Tongue (tissue), 2 donors: Measurements from ENCODE around the gene TARBP1. TPM values are rescaled to one million over a fixed set of nuclear protein-coding genes. Genes with fewer than 3 reads are reported as not detected.
"Not testable (repeated sequence)": the region's sequence is repeated elsewhere in the genome, so short reads cannot be mapped to it uniquely, and the experiment has no call there.

Experiments used
- DNase-seq: peaks from one replicate; pipeline ENCODE4 v3.0.0-alpha.2; 2015
- total RNA-seq: library from RNA; depleted of rRNA; stranded (reverse); fragments of >200 nt; gene quantifications from one replicate; pipeline ENCODE4 v1.2.3, GENCODE V29; 2014

TARBP1 gene
- total RNA-seq, 1 donor from 2014 or later = 29.5 TPM

DNA sequence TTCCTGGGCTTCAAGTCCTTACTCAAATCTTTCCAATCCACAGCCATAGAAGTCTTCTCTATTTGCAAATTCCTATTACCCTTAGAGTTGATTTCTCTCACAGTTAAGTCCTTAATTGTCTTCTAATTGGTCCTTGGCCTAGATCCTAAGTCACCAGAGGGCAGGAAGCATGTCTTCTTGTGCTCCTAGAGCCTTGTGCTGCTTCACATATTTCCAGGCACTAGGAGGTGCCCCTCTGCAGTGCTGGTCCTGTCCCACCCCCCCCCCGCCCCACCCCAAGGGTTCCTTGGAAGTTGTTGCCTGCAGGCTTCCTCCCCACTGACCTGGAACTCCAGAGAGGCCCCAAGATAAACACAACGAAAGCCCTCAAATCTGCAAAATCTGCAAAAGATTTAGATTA is 28.1 kb upstream of the TARBP1 start:
- DNase-seq = no peak

DNA sequence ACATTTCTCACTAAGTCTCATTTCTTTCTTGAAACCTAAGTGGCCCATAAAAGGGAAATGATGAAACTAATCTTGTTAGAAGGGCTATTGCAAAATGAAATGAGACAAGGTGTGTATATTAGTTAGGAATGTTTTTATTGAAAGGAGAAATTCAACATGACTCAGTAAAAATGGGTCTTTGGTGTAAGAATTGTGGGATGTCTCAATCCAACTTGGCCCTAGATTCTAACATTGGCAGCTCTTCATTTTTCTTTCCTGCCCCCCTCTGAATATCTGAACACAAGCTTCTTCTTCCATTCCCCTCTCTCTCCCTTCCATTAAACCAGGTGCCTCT is 26.8 kb upstream of the TARBP1 start:
- no peak for DNase-seq

DNA sequence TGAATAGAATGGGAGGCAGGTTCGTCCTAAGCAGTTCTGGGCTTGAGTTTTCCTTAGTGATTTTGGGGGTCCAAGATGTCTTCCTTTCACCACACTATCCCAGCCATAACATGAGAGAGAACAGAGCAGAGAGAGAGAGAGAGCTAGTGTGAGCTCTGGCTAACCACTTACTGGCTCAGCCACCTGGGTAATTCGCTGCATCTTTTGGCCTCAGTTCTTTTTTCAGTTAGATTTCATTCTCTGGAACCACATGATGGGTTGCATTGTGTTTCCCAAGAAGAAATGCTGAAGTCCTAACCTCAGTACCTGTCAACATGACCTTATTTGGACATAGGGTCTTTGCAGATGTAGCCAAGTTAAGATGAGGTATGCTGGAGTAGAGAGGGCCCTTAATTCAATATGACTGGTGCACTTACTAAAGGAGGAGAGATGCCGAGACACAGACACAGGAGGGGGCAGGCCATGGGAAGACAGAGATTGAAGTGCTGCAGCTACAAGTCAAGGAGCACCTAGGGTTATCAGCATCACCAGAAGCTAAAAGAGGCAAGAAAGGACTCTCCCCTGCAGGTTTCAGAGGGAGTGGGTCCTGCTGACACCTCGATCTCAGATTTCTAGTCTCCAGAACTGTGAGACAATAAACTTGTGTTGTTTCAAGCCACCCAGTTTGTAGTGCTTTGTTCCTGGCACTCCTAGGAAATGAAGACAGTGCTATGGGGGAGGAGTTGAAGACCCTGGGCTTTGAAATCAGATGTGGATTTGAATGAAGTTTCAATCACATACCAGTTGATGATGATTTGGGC is 26.2 kb upstream of the TARBP1 start:
- DNase-seq = no peak

DNA sequence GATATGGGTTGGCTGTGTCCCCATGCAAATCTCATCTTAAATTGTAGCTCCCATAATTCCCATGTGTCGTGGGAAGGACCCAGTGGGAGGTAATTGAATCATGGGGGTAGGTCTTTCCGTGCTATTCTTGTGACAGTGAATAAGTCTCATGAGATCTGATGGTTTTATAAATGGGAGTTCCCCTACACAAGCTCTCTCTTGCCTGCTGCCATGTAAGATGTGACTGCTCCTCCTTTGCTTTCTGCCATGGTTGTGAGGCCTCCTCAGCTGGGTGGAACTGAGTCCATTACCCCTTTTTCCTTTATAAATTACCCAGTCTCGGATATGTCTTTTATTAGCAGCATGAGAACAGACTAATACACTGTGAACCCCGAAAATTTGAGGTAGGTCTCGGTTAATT is 25.3 kb upstream of the TARBP1 start:
- DNase-seq = not testable (repeated sequence)

DNA sequence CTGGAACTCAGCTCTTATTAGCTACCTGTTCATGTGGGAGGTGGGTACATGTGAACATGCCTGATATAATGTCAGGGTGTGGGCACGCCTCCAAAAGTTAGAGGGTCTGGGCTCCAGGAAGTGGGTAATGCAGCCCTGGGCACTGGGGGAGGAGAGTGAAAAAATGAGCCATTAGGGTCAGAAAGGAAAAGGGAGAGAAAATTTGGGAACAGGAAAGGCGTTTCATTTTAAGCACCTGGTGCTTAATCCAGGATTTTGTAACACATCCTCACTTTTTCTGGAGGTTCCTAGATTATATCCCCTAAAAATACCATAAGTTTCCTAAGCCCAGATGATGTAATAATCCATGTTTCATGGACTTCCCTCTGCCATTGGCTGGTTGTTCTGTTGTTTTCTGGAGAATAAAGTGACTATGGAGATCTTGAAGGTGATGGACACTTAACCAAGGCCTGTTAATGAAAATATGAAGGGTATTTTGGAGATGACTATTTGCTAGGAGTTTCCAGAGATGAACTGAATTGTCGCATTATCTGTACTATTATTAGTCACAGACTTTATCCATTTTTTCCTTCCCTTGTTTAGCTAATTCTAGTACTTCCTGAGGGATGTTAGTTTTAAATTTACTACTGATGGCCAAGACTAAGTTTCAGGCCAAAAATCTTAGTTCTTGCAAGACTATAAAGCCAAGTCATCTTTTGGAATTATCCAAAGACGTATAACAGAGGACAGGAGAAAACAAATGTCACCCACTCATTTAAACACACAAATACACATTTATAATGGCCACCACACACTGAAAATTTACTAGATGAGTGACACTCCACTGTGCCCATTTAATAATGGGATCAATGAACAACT is 24.4 kb upstream of the TARBP1 start:
- peak; percentile 51 for DNase-seq

DNA sequence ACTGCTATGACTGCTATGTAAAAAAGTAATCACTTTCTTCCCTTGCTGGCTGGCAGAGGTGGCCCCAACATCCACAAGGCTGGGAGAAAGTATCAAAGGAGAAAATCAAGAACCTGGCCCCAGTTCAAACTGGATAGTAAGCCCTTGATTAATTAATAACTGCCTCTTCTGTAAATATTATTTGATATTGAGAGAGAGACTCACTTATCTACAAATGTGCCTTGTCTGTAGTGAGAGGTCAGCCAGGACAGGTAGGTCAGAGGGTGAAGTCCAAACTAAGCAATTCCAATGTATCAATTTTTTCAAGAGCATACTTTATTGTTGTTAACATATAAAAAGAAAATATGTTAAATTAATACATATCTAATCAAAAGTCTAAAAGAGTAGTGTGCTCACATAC is 23.8 kb upstream of the TARBP1 start:
- no peak for DNase-seq

DNA sequence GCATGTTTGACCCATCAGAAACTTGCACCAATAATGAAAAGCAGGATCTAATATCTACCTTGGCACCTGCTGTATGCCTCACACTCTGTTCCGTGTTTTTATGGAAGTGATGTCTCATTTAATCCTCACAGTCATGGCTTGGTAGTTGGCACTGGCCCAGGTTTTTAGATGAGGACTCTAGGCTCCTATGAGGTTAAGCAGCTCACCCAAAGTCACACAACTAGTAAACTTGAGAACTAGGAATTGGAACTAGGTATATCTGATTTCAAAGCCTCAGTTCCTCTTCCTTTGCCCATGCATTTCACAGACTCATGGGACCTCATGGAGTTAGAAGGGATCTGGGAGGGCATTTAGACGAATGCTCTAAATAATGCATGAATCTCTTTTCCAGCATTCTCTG is 21.3 kb upstream of the TARBP1 start:
- DNase-seq = peak; percentile 68

DNA sequence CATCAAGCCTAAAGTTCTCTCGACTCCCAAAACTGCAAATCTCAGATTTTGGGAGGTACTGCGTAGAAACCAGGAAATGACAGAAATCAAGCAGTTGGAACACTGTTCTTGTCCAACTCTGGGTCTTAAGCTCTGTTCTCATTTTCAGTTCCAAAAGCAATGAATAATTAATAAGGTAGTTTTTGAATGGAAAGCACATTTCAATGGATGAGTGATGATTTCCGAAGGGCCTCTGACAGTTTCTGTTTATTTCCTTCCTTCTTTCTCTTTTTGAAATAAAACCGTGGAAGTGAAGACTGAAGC is 20.9 kb upstream of the TARBP1 start:
- no peak for DNase-seq

DNA sequence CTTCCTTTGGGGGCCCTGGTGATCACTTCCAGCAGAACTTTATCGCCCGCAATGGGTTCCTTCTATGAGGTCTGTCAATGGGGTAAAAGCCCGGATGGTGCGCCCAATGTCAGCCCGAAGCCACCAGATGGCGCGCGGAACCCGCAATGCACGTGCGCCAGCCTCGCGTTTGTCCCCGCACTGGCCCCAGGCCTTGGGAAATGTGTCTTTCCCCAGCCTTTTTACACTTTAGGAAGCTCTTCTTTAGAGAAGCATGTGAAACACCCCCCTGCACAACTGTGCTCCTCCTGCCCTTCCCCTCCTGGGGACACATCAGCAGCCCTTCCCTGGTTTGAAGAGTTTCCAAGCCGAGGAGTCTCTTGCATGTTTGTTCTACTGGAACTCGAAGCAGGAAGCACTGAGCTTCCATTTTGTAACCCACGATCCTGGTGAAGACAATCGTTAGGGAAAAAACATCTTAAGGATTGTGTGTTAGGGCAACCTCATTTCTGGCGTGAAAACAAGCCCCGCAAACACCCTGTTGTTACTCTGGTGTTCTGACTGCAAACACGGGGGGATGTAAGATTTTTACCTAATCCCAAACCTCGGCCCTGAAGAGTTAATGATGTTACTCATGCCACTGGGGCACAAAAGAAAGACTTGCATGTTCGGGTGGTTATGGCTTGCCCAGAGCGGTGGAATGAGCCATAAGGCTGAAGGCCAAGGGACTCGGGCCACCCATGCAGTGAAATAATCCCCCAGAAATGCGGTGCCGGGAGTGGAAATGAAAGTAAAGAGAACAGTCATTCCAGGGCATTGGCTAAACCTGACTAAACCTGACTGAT is 20.4 kb upstream of the TARBP1 start:
- peak; percentile 96 for DNase-seq

DNA sequence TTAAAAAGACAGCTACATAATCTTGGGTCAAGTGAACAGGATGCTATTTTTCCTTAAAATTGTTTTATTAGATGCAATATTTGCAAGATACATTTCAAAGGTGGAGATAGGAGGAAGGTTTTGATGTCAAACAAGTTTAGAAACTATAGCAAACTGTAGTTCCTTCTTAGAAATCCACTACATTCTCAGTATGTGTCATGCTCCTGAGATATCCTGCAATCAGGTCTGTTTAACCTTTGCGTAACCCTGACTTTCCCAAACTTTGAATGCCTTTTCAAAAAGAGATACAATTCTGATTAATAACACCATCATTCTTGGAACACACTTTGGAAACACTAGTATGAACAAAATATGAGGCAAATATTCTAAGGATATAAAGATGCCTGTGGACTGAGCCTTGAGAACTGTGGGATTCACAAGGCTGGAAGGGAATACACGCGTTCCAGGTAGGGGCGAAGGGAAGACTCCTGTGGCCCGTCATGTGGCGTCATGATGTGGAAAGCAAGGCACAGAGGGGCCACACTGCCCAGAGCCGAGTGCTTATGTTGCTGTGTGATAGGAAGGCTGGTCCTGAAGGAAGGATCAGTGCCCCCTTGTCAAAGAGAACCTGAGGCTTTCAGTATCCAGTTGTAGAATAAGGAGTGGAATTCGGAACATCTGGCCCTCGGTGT is 19.6 kb upstream of the TARBP1 start:
- no peak for DNase-seq

DNA sequence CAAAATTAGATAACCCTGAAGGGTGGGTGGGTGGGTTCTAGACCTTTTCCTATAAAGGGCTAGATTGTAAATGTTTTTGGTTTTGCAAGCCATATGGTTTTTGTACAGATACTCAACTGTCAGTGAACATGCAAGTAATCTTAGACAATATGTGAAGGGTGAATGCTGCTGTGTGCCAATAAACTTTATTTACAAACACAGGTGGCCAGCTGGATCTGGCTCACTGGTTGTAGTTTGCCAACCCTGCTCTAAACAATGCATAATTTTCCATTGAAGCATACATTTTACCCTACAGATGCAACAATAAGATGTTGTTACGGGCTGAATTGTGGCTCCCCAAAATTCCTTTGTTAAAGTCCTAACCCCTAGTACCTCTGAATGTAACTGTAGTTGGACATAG is 18.6 kb upstream of the TARBP1 start:
- no peak for DNase-seq

DNA sequence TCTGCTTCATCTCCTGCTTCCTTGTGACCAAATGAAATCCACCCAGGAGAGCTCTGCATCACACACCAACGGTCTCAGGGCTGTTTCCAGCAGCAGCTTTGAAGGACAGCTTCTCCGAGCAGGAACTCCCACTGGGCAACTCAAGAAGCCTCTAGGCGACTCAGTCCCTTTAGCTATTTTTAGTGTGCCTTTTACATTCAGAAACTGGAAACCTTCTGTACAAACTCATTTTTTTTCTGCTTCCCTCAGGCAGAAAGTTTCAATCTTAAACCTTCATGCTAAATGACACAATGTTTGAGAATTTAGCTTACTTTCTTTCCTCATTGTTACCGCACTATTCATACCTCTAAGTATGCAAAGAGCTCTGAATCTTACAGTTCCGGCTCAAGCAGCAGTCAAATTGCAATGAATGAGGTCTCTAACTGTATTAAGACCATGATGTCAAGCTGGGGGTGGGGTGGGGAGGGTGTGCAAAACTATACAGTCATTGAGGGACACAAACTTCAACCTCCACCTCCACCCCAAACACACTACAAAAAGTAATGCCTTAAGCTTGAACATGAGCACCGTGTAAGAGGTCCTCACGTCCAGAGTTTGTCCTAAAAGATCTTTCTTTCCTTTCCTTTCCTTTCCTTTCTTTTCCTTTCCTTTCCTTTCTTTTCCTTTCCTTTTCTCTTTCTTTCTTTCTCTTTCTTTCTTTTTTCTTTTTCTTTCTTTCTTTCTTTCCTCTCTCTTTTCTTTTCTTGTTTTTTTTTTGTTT is 16.4 kb upstream of the TARBP1 start:
- DNase-seq = peak; percentile 64

DNA sequence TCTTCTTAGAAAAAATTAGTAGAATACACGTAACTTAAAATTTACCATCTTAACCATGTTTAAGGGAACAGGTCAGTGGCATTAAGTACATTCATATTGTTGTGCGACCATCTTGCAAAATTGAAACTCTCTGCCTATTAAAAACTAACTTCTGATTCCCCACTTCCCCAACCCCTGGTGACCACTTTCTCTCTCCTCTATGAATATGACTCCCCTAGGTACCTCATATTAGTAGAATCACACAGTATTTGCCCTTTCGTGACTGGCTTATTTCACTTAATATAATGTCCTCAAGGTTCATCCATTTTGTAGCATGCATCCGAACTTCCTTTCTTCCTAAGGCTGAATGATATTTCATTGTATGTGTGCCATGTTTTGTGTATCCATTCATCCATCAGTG is 15.1 kb upstream of the TARBP1 start:
- no peak for DNase-seq

DNA sequence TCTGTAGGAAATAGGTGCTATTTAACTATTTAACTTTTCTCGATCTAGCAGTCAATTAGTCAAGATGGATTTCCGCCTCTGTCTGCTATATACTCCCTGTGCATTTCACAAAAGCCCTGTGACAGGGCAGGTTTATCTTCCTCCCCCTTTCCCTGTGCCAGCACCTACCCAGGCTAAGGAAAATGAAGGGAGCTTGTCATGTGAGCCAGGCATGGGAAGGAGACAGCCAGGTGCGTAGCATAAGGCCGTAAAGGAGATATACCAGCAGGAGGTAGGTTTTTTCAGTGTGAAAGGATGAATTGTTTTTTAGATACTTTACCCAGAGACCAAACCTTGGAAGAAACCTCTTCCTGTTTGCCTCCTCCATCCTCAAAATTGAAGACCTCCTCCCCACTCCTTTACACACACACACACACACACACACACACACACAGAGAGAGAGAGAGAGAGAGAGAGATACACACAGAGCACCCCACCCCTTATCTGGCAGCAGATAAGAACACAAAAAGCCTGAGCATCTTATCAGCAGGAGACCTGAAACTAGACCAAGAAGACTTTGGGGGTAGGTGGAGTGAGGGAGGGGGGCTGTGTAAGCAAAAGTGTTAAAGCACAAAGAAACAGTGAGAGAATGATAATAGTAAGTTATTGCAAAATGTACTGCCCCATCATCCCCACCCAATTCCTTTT is 12.0 kb upstream of the TARBP1 start:
- no peak for DNase-seq

DNA sequence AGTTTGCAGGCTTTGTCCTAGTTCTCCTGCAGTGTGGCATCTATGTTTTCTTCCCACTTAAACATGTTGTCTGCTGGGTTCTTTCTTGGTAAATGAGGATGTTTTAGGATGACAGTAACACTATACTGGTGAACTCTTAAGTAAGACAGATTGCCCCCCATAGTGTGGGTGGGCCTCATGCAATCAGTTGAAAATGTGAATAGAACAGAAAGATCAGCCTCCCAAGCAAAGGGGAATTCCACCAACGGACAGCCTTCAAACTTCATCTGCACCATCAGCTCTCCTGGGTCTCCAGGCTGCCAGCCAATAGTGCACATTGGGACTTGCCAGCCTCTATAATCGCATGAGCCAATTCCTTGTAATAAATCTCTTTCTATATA is 10.7 kb upstream of the TARBP1 start:
- DNase-seq = no peak

DNA sequence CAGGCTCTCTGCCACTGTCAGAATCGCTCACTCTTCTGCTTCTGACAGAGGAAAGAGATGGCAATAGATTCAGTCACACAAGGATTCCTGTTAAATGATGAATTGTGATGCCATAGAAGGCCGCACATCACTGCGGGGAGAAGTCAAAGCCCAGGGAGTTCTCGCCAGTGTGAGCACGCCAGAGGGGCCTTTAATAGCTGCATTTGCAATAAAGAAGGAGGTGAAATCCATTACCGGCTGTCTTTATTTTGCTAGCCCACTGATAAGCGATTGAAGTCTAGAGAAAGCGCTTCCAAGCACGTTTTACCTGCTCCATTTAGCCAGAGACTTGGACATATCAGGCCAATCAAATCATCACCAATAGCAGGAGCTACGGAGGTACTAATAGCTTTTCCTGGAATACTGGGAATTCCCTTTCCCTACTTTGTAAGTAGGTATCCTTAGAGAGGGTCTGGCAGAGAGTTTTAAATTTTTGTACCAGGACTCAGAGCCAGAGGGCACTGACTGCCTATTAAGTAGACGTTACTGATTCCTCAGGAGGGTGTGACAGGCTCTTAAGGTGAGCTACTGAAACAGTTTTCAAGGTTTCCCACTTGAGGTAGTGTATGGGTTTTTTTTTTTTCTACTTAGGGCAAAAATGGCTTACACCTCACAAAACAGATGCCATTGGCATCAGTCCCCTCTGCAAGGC is 10.2 kb upstream of the TARBP1 start:
- DNase-seq = no peak

DNA sequence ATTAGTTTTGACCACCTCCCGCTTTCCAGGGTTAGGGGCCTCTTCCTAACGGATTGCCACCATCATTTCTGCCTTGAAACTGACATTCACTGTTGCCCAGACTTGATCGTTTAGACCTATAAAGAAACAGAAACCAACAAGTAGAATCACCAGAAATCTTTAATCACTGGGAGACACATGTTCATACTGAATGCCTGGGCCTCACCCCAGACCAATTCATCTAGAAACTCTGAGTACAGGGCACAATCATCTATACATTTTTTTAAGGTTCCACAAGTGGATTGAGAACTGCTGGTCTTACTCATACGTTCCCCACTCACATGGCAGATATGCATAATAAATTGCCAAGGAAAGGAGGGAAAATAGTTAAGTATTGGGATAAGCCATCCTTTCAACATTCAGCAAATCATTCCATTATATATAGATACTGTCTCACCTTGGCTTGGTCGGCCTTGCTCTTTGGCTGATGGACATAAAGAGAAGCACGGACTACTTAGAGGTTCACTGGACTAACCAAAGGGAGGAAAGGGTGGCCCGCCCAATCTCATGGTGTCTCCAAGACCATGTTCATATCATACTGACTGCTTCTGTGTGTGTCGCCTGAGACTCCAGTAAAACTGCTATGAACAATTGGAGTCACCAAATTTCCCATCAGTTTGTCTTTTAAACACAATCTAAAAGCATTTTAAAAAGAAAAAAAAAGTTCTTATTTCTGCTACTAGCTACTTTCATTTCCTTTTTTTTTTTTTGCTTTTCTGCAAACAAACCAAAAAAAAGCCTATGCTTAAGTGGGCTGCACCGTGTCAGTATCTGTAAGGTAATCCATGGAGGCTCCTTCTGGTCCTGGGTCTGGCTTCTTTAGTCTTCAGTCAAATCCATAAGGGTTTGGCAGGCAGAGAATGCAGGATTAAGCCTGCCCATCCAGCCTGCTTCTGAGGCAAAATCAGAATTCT is 9.4 kb upstream of the TARBP1 start:
- no peak for DNase-seq

DNA sequence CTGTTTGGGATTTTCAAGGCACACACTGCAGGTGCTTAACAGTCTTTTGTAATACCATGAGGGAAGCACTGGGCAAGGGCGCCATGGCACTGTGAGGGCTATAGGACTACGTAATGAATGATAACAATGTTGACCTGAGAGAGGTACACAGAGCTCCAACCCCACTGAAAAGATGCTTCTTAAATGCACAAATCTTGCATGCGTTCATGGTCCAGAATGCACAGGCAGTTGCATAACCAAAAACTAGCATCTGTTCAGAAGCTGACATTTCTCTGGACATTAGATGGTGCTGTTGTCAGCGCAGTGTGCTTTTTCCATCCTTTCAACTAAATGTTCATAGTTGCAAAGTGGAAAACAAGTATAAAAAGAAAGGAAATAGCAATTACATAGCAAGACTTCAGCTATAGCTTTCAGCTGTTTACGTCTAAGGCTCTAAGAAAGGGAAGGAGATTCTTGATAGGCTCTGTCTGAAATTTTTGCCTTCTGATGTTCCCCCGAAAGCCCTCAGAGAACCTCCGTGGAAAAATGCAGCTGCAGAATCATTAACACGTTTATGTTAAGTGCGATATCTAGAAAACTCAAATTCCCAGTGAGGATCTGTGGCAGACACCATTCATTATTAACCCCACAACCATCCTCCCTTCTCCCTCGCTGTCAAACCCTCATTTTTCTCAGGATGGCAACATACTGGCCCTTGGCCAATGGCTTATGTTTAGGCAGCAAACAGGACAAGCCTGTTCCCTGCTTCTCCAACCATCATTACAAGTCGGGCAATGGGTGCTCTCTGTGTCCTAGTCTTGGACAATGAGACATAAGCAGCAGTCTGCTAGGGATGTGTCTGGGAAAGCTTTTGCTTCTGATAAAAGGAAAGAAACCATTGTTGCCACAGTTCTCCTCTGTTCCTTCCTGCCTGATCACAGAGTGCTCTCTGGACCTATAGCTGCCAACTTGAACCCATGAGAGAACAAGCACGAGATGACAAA is 8.2 kb upstream of the TARBP1 start:
- DNase-seq = peak; percentile 84
